K562 (cell line): ENCODE results near the gene C1orf122. TPM values are rescaled to one million over a fixed set of nuclear protein-coding genes. Genes with fewer than 3 reads are reported as not detected.
A peak's percentile ranks its signal among the peaks of the same experiment; 100 is the strongest.

Experiments
- CEBPG ChIP-seq, 3 experiments: fragments of 200-800 bp in 1 of 3; sonication (Bioruptor generic) in 1 of 3; sonication (generic) in 1 of 3; formaldehyde crosslinking in 1 of 3; IDR thresholded peaks in 2 of 3; conservative IDR thresholded peaks in 1 of 3; 2 replicates each; pipeline versions ENCODE4 v1.6.1 to v1.8.0; 2016 to 2022; ENCODE audit warnings: missing compliant biosample characterization in 2 of 3, missing genetic modification characterization in 2 of 3, mild to moderate bottlenecking in 1 of 3, missing genetic modification reagents in 1 of 3
- FOXA3 ChIP-seq, 2 experiments: fragments of 450-650 bp in 1 of 2; sonication (generic) in 1 of 2; formaldehyde crosslinking; IDR thresholded peaks in 1 of 2; conservative IDR thresholded peaks in 1 of 2; 2 replicates each; pipeline versions ENCODE4 v1.4.0 to v1.8.0; 2020 to 2022; ENCODE audit warnings: mild to moderate bottlenecking in 2 of 2, missing genetic modification reagents in 1 of 2
- FOXK2 ChIP-seq, 2 experiments: fragments of 450-650 bp; IDR thresholded peaks in 1 of 2; conservative IDR thresholded peaks in 1 of 2; 2 replicates each; pipeline ENCODE4 v1.6.1; 2016; ENCODE audit warnings: low read depth in 2 of 2, mild to moderate bottlenecking in 1 of 2
- KDM2B ChIP-seq: fragments of 250-450 bp; sonication (Bioruptor Pico); IDR thresholded peaks from 2 replicates; pipeline ENCODE4 v1.8.0; 2021; ENCODE audit warnings: mild to moderate bottlenecking, moderate library complexity
- KDM4B ChIP-seq, 2 experiments: fragments of 450-650 bp in 1 of 2; sonication (generic) in 1 of 2; IDR thresholded peaks; 2 replicates each; pipeline ENCODE4 v1.6.1; 2016 to 2017; ENCODE audit warnings: borderline replicate concordance in 2 of 2, antibody characterized with exemption in 1 of 2, low read depth in 1 of 2, mild to moderate bottlenecking in 1 of 2
- MAFF ChIP-seq: IDR thresholded peaks from 2 replicates; pipeline ENCODE4 v1.6.1; 2012; ENCODE audit warnings: low read length, improper control_type of control experiment
- NFE2 ChIP-seq: IDR thresholded peaks from 2 replicates; pipeline ENCODE4 v1.6.1; 2014; ENCODE audit warnings: antibody characterized with exemption, low read depth
- SP1 ChIP-seq: sonication (generic); formaldehyde crosslinking; IDR thresholded peaks from 2 replicates; pipeline ENCODE4 v1.8.1; 2022; ENCODE audit warnings: mild to moderate bottlenecking, missing genetic modification reagents
- ZNF274 ChIP-seq: IDR thresholded peaks from 2 replicates; pipeline ENCODE4 v1.6.1; 2011; ENCODE audit warnings: low read depth, mild to moderate bottlenecking, low read length, moderate library complexity, borderline replicate concordance
- polyA plus RNA-seq, 8 experiments: library from polyadenylated mRNA; depleted of rRNA in 4 of 8; stranded (reverse) in 5 of 8; unstranded in 3 of 8; fragments of >200 nt; fragmentation: Nextera tagmentation in 2 of 8; fragmentation: Illumina TruSeq in 1 of 8; extraction: Ambion mirVana in 2 of 8; extraction: Trizol in 1 of 8; gene quantifications; 2 replicates each; pipeline versions ENCODE4 v1.2.1 to v1.2.3, GENCODE V29; 2011 to 2014; ENCODE audit warnings: inconsistent platforms in 1 of 8, missing spikeins in 1 of 8
- total RNA-seq, 7 experiments: library from RNA; depleted of rRNA in 6 of 7; stranded (reverse); fragments of >200 nt in 6 of 7; fragmentation: Illumina TruSeq in 2 of 7; extraction: Trizol in 2 of 7; gene quantifications; 2 replicates each; pipeline versions ENCODE4 v1.2.1 to v1.2.3, GENCODE V29; 2011 to 2021; ENCODE audit warnings: low replicate concordance in 1 of 7
- TF ChIP-seq, protein P1 (sequence below): sonication (generic); formaldehyde crosslinking; IDR thresholded peaks from 2 replicates; pipeline ENCODE4 v1.8.1; 2023; ENCODE audit warnings: mild to moderate bottlenecking, missing genetic modification reagents, moderate library complexity
- TF ChIP-seq, protein P2 (sequence below): fragments of 450-650 bp; formaldehyde crosslinking; IDR thresholded peaks from 2 replicates; pipeline ENCODE4 v1.4.0; 2020; ENCODE audit warnings: mild to moderate bottlenecking, moderate library complexity
- TF ChIP-seq, protein P3 (sequence below): sonication (generic); formaldehyde crosslinking; IDR thresholded peaks from 2 replicates; pipeline ENCODE4 v1.8.0; 2023; ENCODE audit warnings: mild to moderate bottlenecking, missing genetic modification reagents
- TF ChIP-seq, protein P4 (sequence below): fragments of 450-650 bp; formaldehyde crosslinking; IDR thresholded peaks from 2 replicates; pipeline ENCODE4 v1.4.0; 2020; ENCODE audit warnings: mild to moderate bottlenecking, mixed read lengths
- TF ChIP-seq, protein P5 (sequence below), 2 experiments: fragments of 200-800 bp in 1 of 2; sonication (Bioruptor generic) in 1 of 2; sonication (generic) in 1 of 2; formaldehyde crosslinking in 1 of 2; IDR thresholded peaks in 1 of 2; conservative IDR thresholded peaks in 1 of 2; 2 replicates each; pipeline versions ENCODE4 v1.5.0 to v1.6.1; 2016 to 2020; ENCODE audit warnings: missing compliant biosample characterization in 1 of 2, missing genetic modification characterization in 1 of 2, missing genetic modification reagents in 1 of 2

Gene C1orf122
- total and polyA plus RNA-seq, 9 of the 15 experiments (the other 6 are each of a cell fraction or from before 2014, with no cell fraction given), result 3.6 to 70.9 (median 17.3) TPM

DNA sequence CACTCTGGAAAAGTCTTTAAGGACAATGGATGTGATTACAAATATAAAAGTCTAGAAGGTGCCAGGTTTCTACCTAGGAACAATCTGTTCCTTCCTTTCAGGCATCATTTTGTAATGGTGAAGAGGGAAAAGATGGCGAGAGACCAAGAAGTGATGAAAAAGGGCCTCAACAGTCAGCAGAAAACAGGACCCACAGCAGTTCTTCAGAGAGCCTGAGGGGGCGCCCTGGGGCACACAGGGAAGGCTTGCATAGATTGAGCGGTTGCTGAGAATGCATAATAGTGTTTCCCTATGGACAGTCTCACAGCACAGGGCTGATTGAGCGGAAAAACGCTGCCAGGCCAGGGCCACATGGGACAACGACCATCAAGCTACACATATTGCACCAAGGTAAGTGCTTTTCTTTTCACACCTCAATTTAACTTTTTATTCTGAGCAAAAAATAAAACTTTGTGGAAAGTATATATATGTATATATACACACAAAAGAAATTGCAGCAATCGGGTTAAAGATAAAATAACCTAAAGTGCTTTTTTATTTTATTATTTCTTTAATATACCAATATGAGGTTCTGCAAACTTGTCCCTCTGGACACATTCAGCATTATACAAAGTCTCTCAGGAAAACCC, 3.6 kb downstream of the C1orf122 start (continued):
- TF ChIP-seq, protein P1, sequence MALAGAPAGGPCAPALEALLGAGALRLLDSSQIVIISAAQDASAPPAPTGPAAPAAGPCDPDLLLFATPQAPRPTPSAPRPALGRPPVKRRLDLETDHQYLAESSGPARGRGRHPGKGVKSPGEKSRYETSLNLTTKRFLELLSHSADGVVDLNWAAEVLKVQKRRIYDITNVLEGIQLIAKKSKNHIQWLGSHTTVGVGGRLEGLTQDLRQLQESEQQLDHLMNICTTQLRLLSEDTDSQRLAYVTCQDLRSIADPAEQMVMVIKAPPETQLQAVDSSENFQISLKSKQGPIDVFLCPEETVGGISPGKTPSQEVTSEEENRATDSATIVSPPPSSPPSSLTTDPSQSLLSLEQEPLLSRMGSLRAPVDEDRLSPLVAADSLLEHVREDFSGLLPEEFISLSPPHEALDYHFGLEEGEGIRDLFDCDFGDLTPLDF (CRISPR knock-in tag), result 0 out of 2 replicates have a peak, but pooled peaks have one; percentile 45
- no peak for TF ChIP-seq KDM4B (IDR thresholded peaks at IDR 0.05; ENCODE audit: borderline replicate concordance in 2 of 2, low read depth in 1 of 2)
- no peak for TF ChIP-seq FOXA3 (CRISPR knock-in tag; conservative IDR thresholded peaks at IDR 0.05 in 1 of 2, IDR thresholded peaks at IDR 0.05 in 1 of 2)
- TF ChIP-seq NFE2, result peak; percentile 86
- peak; percentile 82 for TF ChIP-seq MAFF
- TF ChIP-seq, protein P2, sequence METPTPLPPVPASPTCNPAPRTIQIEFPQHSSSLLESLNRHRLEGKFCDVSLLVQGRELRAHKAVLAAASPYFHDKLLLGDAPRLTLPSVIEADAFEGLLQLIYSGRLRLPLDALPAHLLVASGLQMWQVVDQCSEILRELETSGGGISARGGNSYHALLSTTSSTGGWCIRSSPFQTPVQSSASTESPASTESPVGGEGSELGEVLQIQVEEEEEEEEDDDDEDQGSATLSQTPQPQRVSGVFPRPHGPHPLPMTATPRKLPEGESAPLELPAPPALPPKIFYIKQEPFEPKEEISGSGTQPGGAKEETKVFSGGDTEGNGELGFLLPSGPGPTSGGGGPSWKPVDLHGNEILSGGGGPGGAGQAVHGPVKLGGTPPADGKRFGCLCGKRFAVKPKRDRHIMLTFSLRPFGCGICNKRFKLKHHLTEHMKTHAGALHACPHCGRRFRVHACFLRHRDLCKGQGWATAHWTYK (CRISPR knock-in tag), result no peak
- no peak for TF ChIP-seq ZNF274
- TF ChIP-seq, protein P3, sequence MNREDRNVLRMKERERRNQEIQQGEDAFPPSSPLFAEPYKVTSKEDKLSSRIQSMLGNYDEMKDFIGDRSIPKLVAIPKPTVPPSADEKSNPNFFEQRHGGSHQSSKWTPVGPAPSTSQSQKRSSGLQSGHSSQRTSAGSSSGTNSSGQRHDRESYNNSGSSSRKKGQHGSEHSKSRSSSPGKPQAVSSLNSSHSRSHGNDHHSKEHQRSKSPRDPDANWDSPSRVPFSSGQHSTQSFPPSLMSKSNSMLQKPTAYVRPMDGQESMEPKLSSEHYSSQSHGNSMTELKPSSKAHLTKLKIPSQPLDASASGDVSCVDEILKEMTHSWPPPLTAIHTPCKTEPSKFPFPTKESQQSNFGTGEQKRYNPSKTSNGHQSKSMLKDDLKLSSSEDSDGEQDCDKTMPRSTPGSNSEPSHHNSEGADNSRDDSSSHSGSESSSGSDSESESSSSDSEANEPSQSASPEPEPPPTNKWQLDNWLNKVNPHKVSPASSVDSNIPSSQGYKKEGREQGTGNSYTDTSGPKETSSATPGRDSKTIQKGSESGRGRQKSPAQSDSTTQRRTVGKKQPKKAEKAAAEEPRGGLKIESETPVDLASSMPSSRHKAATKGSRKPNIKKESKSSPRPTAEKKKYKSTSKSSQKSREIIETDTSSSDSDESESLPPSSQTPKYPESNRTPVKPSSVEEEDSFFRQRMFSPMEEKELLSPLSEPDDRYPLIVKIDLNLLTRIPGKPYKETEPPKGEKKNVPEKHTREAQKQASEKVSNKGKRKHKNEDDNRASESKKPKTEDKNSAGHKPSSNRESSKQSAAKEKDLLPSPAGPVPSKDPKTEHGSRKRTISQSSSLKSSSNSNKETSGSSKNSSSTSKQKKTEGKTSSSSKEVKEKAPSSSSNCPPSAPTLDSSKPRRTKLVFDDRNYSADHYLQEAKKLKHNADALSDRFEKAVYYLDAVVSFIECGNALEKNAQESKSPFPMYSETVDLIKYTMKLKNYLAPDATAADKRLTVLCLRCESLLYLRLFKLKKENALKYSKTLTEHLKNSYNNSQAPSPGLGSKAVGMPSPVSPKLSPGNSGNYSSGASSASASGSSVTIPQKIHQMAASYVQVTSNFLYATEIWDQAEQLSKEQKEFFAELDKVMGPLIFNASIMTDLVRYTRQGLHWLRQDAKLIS (CRISPR knock-in tag), result 0 out of 2 replicates have a peak, but pooled peaks have one; percentile 61
- TF ChIP-seq, protein P4, sequence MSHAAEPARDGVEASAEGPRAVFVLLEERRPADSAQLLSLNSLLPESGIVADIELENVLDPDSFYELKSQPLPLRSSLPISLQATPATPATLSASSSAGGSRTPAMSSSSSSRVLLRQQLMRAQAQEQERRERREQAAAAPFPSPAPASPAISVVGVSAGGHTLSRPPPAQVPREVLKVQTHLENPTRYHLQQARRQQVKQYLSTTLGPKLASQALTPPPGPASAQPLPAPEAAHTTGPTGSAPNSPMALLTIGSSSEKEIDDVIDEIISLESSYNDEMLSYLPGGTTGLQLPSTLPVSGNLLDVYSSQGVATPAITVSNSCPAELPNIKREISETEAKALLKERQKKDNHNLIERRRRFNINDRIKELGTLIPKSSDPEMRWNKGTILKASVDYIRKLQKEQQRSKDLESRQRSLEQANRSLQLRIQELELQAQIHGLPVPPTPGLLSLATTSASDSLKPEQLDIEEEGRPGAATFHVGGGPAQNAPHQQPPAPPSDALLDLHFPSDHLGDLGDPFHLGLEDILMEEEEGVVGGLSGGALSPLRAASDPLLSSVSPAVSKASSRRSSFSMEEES, result no peak
- TF ChIP-seq KDM2B, result no peak
- TF ChIP-seq SP1 (CRISPR knock-in tag), result peak; percentile 40; the same call in 1 of the 2 replicates
- TF ChIP-seq FOXK2 (conservative IDR thresholded peaks at IDR 0.05 in 1 of 2, IDR thresholded peaks at IDR 0.05 in 1 of 2; ENCODE audit: low read depth in 2 of 2), result peak; percentile 23 to 35; a peak in 1 of 4 replicates
- TF ChIP-seq, protein P5, sequence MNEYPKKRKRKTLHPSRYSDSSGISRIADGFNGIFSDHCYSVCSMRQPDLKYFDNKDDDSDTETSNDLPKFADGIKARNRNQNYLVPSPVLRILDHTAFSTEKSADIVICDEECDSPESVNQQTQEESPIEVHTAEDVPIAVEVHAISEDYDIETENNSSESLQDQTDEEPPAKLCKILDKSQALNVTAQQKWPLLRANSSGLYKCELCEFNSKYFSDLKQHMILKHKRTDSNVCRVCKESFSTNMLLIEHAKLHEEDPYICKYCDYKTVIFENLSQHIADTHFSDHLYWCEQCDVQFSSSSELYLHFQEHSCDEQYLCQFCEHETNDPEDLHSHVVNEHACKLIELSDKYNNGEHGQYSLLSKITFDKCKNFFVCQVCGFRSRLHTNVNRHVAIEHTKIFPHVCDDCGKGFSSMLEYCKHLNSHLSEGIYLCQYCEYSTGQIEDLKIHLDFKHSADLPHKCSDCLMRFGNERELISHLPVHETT (CRISPR knock-in tag; conservative IDR thresholded peaks at IDR 0.05 in 1 of 2, IDR thresholded peaks at IDR 0.05 in 1 of 2), result peak in 1 of 2 experiments; percentile 22; a peak in 1 of 4 replicates
- TF ChIP-seq CEBPG (CRISPR knock-in tag; IDR thresholded peaks at IDR 0.05), result peak; percentile 62; the same call in 1 of the 2 replicates
- peak; percentile 37 to 56; a peak in 2 of 4 replicates for TF ChIP-seq CEBPG (tag; conservative IDR thresholded peaks at IDR 0.05 in 1 of 2, IDR thresholded peaks at IDR 0.05 in 1 of 2)
